ENCODE results near the gene KCNK4. TPM values are rescaled to one million over a fixed set of nuclear protein-coding genes. Genes with fewer than 3 reads are reported as not detected.

KCNK4 gene
- total and polyA plus RNA-seq, 2 donors (not counting 3 experiments of a cell fraction or from before 2014, with no cell fraction given) = 0.06 to 0.44 TPM

DNA sequence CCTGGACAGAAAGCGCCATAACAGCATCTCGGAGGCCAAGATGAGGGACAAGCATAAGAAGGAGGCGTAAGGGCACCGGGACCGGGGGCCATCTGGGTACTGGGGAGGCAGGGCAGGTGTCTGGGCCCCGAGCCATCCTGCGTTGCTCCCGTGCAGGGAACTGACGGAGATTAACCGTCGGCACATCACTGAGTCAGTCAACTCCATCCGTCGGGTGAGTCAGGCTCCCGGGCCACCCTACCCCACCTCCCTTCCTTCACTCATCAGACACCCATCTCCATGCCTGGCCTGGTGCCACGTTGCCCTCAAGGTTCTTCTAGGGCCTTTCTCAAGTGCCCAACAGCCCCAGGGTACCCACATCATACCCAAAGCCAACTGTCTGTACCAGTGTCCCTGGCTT, 24.8 kb upstream of the KCNK4 start:
- peaks cover 49% of the 10 kb centered on the region for H3K4me1 ChIP-seq (ENCODE audit: control insufficient read depth, extremely low read depth, insufficient read depth, low read length)
- ChIA-PET CTCF (interaction anchor here (2.0 to 4.8 kb wide), 2 partner anchors 18 to 36 kb away, joined by 4 to 57 read pairs; partner anchors contain the start of genes BAD and CATSPERZ), POLR2A (no interaction called here)
- no peak overlapping the region for H3K27ac ChIP-seq (ENCODE audit: insufficient read depth, low read depth, low read length)
- no peak for TF ChIP-seq MYC (IDR thresholded peaks at IDR 0.05; ENCODE audit: low read depth, low read length)
- TF ChIP-seq FOS (IDR thresholded peaks at IDR 0.05; ENCODE audit: borderline replicate concordance, insufficient read depth, low read length) = peak; percentile 43
- TF ChIP-seq POLR2AphosphoS5 (IDR thresholded peaks at IDR 0.05; ENCODE audit: insufficient read depth, low read depth, low read length) = peak; percentile 51
- no peak overlapping the region for H2AFZ ChIP-seq (ENCODE audit: low read depth, low read length)
- H3K27me3 ChIP-seq (ENCODE audit: control insufficient read depth in 2 of 2, insufficient read depth in 2 of 2, low read length in 2 of 2) = no peaks in the 10 kb centered on the region
- H4K20me1 ChIP-seq (replicated peaks; ENCODE audit: control insufficient read depth, extremely low read depth, insufficient read depth, low read length) = no peaks in the 10 kb centered on the region
- H3K9ac ChIP-seq (replicated peaks; ENCODE audit: extremely low read depth, insufficient read depth, low read length) = no peak overlapping the region
- no peak overlapping the region for H3K4me3 ChIP-seq (replicated peaks in 1 of 3; ENCODE audit: insufficient read depth in 1 of 3, low read depth in 1 of 3, low read length in 3 of 3)
- DNase-seq (ENCODE audit: low read depth, low spot score) = no peak
- BruUV-seq (replicated peaks) = no TSS peak
- no peak overlapping the region for H3K4me2 ChIP-seq (ENCODE audit: insufficient read depth, low read length)
- peaks cover 3 to 18% of the 10 kb centered on the region in 2 experiments for H3K36me3 ChIP-seq (ENCODE audit: control insufficient read depth in 2 of 2, extremely low read depth in 1 of 2, insufficient read depth in 2 of 2, low read length in 2 of 2)
- FAIRE-seq = peak; percentile 59
- intact Hi-C loops (cut with micrococcal nuclease) (no loop called here), dilution Hi-C loops (cut with MboI; ENCODE audit: extremely low pct_ligation_motif_present, low sequenced_read_pairs) (no loop called here)
- no peaks in the 10 kb centered on the region for H3K9me1 ChIP-seq (replicated peaks; ENCODE audit: control insufficient read depth, extremely low read depth, insufficient read depth, low read length)
- H3K79me2 ChIP-seq (ENCODE audit: control insufficient read depth, insufficient read depth, low read length) = no peaks in the 10 kb centered on the region
- H3K9me3 ChIP-seq (replicated peaks; ENCODE audit: control insufficient read depth, insufficient read depth, low read length) = no peaks in the 10 kb centered on the region

DNA sequence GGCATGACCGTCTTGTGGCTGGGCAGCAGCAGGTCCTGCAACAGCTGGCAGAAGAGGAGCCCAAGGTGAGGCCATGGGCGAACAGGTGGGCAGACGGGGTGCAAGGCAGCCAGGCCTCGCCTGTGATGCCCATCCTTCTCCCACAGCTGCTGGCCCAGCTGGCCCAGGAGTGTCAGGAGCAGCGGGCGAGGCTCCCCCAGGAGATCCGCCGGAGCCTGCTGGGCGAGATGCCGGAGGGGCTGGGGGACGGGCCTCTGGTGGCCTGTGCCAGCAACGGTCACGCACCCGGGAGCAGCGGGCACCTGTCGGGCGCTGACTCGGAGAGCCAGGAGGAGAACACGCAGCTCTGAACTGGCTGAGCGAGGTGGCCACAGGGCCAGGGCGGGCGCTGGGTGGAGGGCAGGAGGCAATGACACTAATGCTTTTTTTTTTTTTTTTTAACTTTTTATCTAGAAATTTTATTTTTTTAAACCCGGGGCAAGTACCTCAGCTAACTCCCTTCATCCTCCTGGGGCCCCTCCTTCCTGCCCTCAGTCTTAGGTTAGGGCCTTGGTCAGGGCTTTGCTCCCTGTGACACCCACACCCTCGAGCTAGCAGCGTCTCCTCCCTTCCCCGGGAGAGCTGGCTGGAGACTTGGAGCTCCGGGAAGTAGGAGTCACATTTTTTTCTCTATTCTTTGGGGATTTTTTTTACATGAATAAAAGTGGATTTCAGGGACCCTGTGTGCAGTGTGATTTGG, 23.7 kb upstream of the KCNK4 start:
- intact Hi-C loops (cut with micrococcal nuclease) = no loop called here

More for the DNA sequence above, 23.7 kb upstream of the KCNK4 start:
- no TSS peak for BruUV-seq (replicated peaks)
- Histone ChIP-seq H3K27me3 (ENCODE audit: control insufficient read depth in 2 of 2, insufficient read depth in 2 of 2, low read length in 2 of 2) (no peaks in the 10 kb centered on the region), H3K9me3 (replicated peaks; ENCODE audit: control insufficient read depth, insufficient read depth, low read length) (no peaks in the 10 kb centered on the region), H3K9ac (replicated peaks; ENCODE audit: extremely low read depth, insufficient read depth, low read length) (no peak overlapping the region), H2AFZ (ENCODE audit: low read depth, low read length) (no peak overlapping the region), H3K4me3 (replicated peaks in 1 of 3; ENCODE audit: insufficient read depth in 1 of 3, low read depth in 1 of 3, low read length in 3 of 3) (no peak overlapping the region), H4K20me1 (replicated peaks; ENCODE audit: control insufficient read depth, extremely low read depth, insufficient read depth, low read length) (no peaks in the 10 kb centered on the region), H3K4me2 (ENCODE audit: insufficient read depth, low read length) (peak overlapping the region; percentile 43), H3K27ac (ENCODE audit: insufficient read depth, low read depth, low read length) (peak overlapping the region; percentile 76), H3K4me1 (ENCODE audit: control insufficient read depth, extremely low read depth, insufficient read depth, low read length) (peaks cover 53% of the 10 kb centered on the region), H3K36me3 (ENCODE audit: control insufficient read depth in 2 of 2, extremely low read depth in 1 of 2, insufficient read depth in 2 of 2, low read length in 2 of 2) (peaks cover 2 to 14% of the 10 kb centered on the region in 2 experiments), H3K9me1 (replicated peaks; ENCODE audit: control insufficient read depth, extremely low read depth, insufficient read depth, low read length) (no peaks in the 10 kb centered on the region), H3K79me2 (ENCODE audit: control insufficient read depth, insufficient read depth, low read length) (no peaks in the 10 kb centered on the region)
- no peak for TF ChIP-seq POLR2A (IDR thresholded peaks at IDR 0.05; ENCODE audit: low read depth, low read length)
- dilution Hi-C loops (cut with MboI; ENCODE audit: extremely low pct_ligation_motif_present, low sequenced_read_pairs) = no loop called here
- POLR2A ChIA-PET = interaction anchor here (0.7 to 2.6 kb wide), 3 partner anchors 22 to 62 kb away, joined by 3 to 10 read pairs (median 5); partner anchors contain the start of genes FERMT3 and PPP1R14B
- DNase-seq (ENCODE audit: low read depth, low spot score) (no peak), FAIRE-seq (peak; percentile 24)
- CTCF ChIA-PET = interaction anchor here (0.7 to 5.6 kb wide), 9 partner anchors 9 to 88 kb away, joined by 3 to 60 read pairs (median 6); partner anchors contain the start of genes CATSPERZ, PLCB3 and PPP1R14B

Measured in endothelial cell of umbilical vein (primary cell).